ENCODE results near the gene RALGPS1.

The RALGPS1 gene

GRCh38 chr9:127084076-127085039 lies 169.8 kb downstream of the RALGPS1 start:
- DNase-seq = no peak

GRCh38 chr9:127085186-127085585 lies 170.6 kb downstream of the RALGPS1 start:
- DNase-seq = no peak

- DNase-seq = no peak
Measured at GRCh38 chr9:127086771-127087170, 172.2 kb downstream of the RALGPS1 start.

- no peak for DNase-seq
Measured at GRCh38 chr9:127087411-127087810, 172.8 kb downstream of the RALGPS1 start.

GRCh38 chr9:127087836-127088235 lies 173.3 kb downstream of the RALGPS1 start:
- no peak for DNase-seq

GRCh38 chr9:127088724-127089615 lies 174.4 kb downstream of the RALGPS1 start:
- DNase-seq = no peak

GRCh38 chr9:127089631-127090081 lies 175.1 kb downstream of the RALGPS1 start:
- no peak for DNase-seq

GRCh38 chr9:127090341-127090985 lies 175.9 kb downstream of the RALGPS1 start:
- no peak for DNase-seq

GRCh38 chr9:127091526-127091925 lies 176.9 kb downstream of the RALGPS1 start:
- no peak for DNase-seq

GRCh38 chr9:127092041-127092608 lies 177.5 kb downstream of the RALGPS1 start:
- DNase-seq = no peak

GRCh38 chr9:127093319-127094020 lies 178.9 kb downstream of the RALGPS1 start:
- DNase-seq = no peak

GRCh38 chr9:127095411-127095810 lies 180.8 kb downstream of the RALGPS1 start:
- no peak for DNase-seq

GRCh38 chr9:127096208-127096607 lies 181.6 kb downstream of the RALGPS1 start:
- no peak for DNase-seq

GRCh38 chr9:127097683-127098082 lies 183.1 kb downstream of the RALGPS1 start:
- no peak for DNase-seq

- no peak for DNase-seq
Measured at GRCh38 chr9:127098916-127099553, 184.5 kb downstream of the RALGPS1 start.

- DNase-seq = no peak
Measured at GRCh38 chr9:127099664-127100063, 185.1 kb downstream of the RALGPS1 start.

- DNase-seq = no peak
Measured at GRCh38 chr9:127102176-127102575, 187.6 kb downstream of the RALGPS1 start.

- no peak for DNase-seq
Measured at GRCh38 chr9:127102788-127103187, 188.2 kb downstream of the RALGPS1 start.

- DNase-seq = no peak
Measured at GRCh38 chr9:127104581-127105311, 190.2 kb downstream of the RALGPS1 start.

- DNase-seq = no peak
Measured at GRCh38 chr9:127105805-127106465, 191.4 kb downstream of the RALGPS1 start.
